IMR-90 (cell line): ENCODE results near the gene ZNF701.

Experiments
- BHLHE40 ChIP-seq: fragments of 150-350 bp; IDR thresholded peaks from 2 replicates; pipeline ENCODE4 v1.6.1; 2016; ENCODE audit warnings: mild to moderate bottlenecking, low read depth, low read length
- CHD1 ChIP-seq: IDR thresholded peaks from 2 replicates; pipeline ENCODE4 v1.6.1; 2012; ENCODE audit warnings: low read depth, low read length, improper control_type of control experiment
- CTCF ChIP-seq: conservative IDR thresholded peaks from 2 replicates; pipeline ENCODE4 v1.5.1; 2012; ENCODE audit warnings: mild to moderate bottlenecking, low read depth, low read length, improper control_type of control experiment
- ELK1 ChIP-seq: fragments of 150-350 bp; IDR thresholded peaks from 2 replicates; pipeline ENCODE4 v1.6.1; 2016; ENCODE audit warnings: low read depth, mild to moderate bottlenecking, low read length, moderate library complexity, borderline replicate concordance
- MAZ ChIP-seq: IDR thresholded peaks from 2 replicates; pipeline ENCODE4 v1.6.1; 2012; ENCODE audit warnings: low read depth, mild to moderate bottlenecking, low read length, improper control_type of control experiment, moderate library complexity, borderline replicate concordance
- POLR2A ChIP-seq: IDR thresholded peaks from 2 replicates; pipeline ENCODE4 v1.6.1; 2012; ENCODE audit warnings: mild to moderate bottlenecking, low read depth, low read length
- RAD21 ChIP-seq: IDR thresholded peaks from 2 replicates; pipeline ENCODE4 v1.6.1; 2012; ENCODE audit warnings: low read length, improper control_type of control experiment
- SMC3 ChIP-seq: fragments of 150-350 bp; IDR thresholded peaks from 2 replicates; pipeline ENCODE4 v1.6.1; 2016; ENCODE audit warnings: low read depth, mild to moderate bottlenecking, antibody characterized with exemption, low read length, moderate library complexity
- USF2 ChIP-seq: fragments of 150-350 bp; IDR thresholded peaks from 2 replicates; pipeline ENCODE4 v1.6.1; 2017; ENCODE audit warnings: mild to moderate bottlenecking, antibody characterized with exemption, low read length, low read depth

GRCh38 chr19:52622261-52622660 is 52.2 kb downstream of the ZNF701 start:
- TF ChIP-seq CTCF (no peak), CHD1 (no peak), BHLHE40 (no peak), RAD21 (no peak), MAZ (no peak), POLR2A (no peak), ELK1 (no peak), USF2 (no peak), SMC3 (no peak)
